Amygdala (tissue), 56 donors: ENCODE data around the gene PLCH1.

Experiments
- DNase-seq, 56 donors: peaks; one replicate each; lab custom pipeline; 2025; lab: John Stamatoyannopoulos, UW

Gene PLCH1

GRCh38 chr3:155327871-155328270 is 417.0 kb downstream of the PLCH1 start:
- DNase-seq, result no peak

DNA sequence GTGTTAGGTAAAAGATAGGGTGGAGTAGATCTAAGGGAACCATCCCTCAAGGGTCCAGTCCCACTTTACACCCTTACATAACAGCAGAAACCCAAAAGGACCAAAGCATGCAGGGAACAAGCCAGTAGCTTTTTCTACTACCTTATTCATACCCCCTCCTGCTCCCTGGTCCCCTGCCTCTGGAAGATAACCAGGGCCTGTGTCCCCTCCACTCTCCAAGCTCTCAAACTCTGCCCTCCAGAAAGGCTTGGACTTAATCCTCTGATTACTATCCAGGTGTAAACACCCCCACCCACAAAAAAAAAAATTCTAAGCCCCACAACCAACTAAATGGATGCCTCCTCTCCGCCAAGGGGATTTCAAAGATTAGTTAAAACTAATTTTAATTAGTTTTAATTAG is 417.4 kb downstream of the PLCH1 start:
- DNase-seq, result no peak

DNA sequence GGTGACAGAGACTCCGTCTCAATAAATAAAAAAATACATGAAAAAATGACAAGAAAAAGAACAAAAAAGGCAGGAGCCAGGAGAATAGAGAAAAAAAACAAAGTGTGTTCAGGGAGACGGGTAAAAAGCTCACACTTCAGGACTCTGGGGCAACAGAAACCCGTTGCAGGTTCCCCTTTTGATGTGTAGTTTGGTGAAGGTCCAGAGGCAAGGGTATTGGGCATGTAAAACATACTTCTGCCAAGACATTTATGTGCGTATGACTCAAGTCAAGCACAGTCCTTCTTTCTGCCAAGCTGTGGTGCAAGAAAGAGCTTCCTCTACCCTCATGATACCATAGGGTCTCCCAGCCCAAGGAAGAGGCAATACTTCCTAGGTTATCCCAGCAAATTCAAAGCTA is 418.0 kb downstream of the PLCH1 start:
- no peak for DNase-seq

GRCh38 chr3:155326244-155326643 is 418.6 kb downstream of the PLCH1 start:
- no peak for DNase-seq
